SW480 (cell line): Measurements from ENCODE around the gene STXBP1.

Experiments
- DNase-seq: peaks from one replicate; pipeline ENCODE4 v3.0.0-alpha.2; 2016; ENCODE audit warnings: low spot score

Gene STXBP1

GRCh38 chr9:127658428-127658827, 46.4 kb downstream of the STXBP1 start:
- no peak for DNase-seq

- no peak for DNase-seq
Measured at GRCh38 chr9:127660886-127661741, 49.0 kb downstream of the STXBP1 start.

GRCh38 chr9:127662617-127663016, 50.5 kb downstream of the STXBP1 start:
- no peak for DNase-seq

GRCh38 chr9:127664324-127664677, 52.2 kb downstream of the STXBP1 start:
- DNase-seq = no peak

- DNase-seq = no peak
Measured at GRCh38 chr9:127664678-127665507, 52.8 kb downstream of the STXBP1 start.

- DNase-seq = no peak
Measured at GRCh38 chr9:127667127-127667844, 55.2 kb downstream of the STXBP1 start.

- DNase-seq = no peak
Measured at GRCh38 chr9:127667906-127668305, 55.8 kb downstream of the STXBP1 start.

- no peak for DNase-seq
Measured at GRCh38 chr9:127673234-127673633, 61.2 kb downstream of the STXBP1 start.

- no peak for DNase-seq
Measured at GRCh38 chr9:127676638-127677037, 64.6 kb downstream of the STXBP1 start.

- no peak for DNase-seq
Measured at GRCh38 chr9:127679506-127679905, 67.4 kb downstream of the STXBP1 start.

GRCh38 chr9:127680226-127680625, 68.1 kb downstream of the STXBP1 start:
- DNase-seq = no peak

- DNase-seq = no peak
Measured at GRCh38 chr9:127680846-127681245, 68.8 kb downstream of the STXBP1 start.

GRCh38 chr9:127682351-127683136, 70.5 kb downstream of the STXBP1 start:
- DNase-seq = no peak

- DNase-seq = no peak
Measured at GRCh38 chr9:127683723-127684122, 71.6 kb downstream of the STXBP1 start.

- no peak for DNase-seq
Measured at GRCh38 chr9:127684576-127684975, 72.5 kb downstream of the STXBP1 start.

GRCh38 chr9:127686461-127687393, 74.7 kb downstream of the STXBP1 start:
- DNase-seq = no peak

- no peak for DNase-seq
Measured at GRCh38 chr9:127689329-127690000, 77.4 kb downstream of the STXBP1 start.

GRCh38 chr9:127690735-127691134, 78.7 kb downstream of the STXBP1 start:
- no peak for DNase-seq

GRCh38 chr9:127692071-127692470, 80.0 kb downstream of the STXBP1 start:
- DNase-seq = no peak

- no peak for DNase-seq
Measured at GRCh38 chr9:127693143-127693542, 81.1 kb downstream of the STXBP1 start.
